Neural cell (in vitro differentiated cells): Measurements from ENCODE around the gene QDPR. TPM values are rescaled to one million over a fixed set of nuclear protein-coding genes. Genes with fewer than 3 reads are reported as not detected.

Experiments used
- H2AFZ ChIP-seq: fragments of 200-600, 300-800 bp; sonication (generic), shearing (Covaris generic); 2 replicates; pipeline ENCODE4 v1.6.0; 2014; ENCODE audit warnings: low read depth, mild to moderate bottlenecking, antibody characterized with exemption, low read length, moderate library complexity
- H3F3A ChIP-seq: fragments of 200-600 bp; shearing (Covaris generic); 2 replicates; pipeline ENCODE4 v1.6.1; 2016; ENCODE audit warnings: mild to moderate bottlenecking, moderate library complexity, mixed read lengths, antibody characterized with exemption, low read length; ENCODE audit not compliant: insufficient read depth, poor library complexity, severe bottlenecking
- H3K27ac ChIP-seq: fragments of 200-600, 300-800 bp; sonication (generic), shearing (Covaris generic); 2 replicates; pipeline ENCODE4 v1.5.1; 2014; ENCODE audit warnings: mild to moderate bottlenecking, low read length, moderate library complexity
- H3K27me3 ChIP-seq: fragments of 300-800, 200-600 bp; sonication (generic), shearing (Covaris generic); 2 replicates; pipeline ENCODE4 v1.6.0; 2014; ENCODE audit warnings: mild to moderate bottlenecking, low read depth, low read length, moderate library complexity; ENCODE audit not compliant: insufficient read depth
- H3K36me3 ChIP-seq: fragments of 300-800, 200-600 bp; sonication (generic), shearing (Covaris generic); 2 replicates; pipeline ENCODE4 v1.5.1; 2014; ENCODE audit warnings: mild to moderate bottlenecking, antibody characterized with exemption, low read length, moderate library complexity; ENCODE audit not compliant: insufficient read depth
- H3K4me2 ChIP-seq: fragments of 300-800, 200-600 bp; sonication (generic), shearing (Covaris generic); 2 replicates; pipeline ENCODE4 v1.6.0; 2014; ENCODE audit warnings: mild to moderate bottlenecking, low read length
- H3K4me3 ChIP-seq: fragments of 300-800, 200-600 bp; sonication (generic), shearing (Covaris generic); 2 replicates; pipeline ENCODE4 v1.5.1; 2014; ENCODE audit warnings: mild to moderate bottlenecking, low read length, moderate library complexity
- H3K79me2 ChIP-seq: fragments of 200-600 bp; shearing (Covaris generic); replicated peaks from 2 replicates; pipeline ENCODE4 v1.6.0; 2014; ENCODE audit warnings: mild to moderate bottlenecking, low read length, moderate library complexity; ENCODE audit not compliant: insufficient read depth
- H3K9ac ChIP-seq: fragments of 300-800, 200-600 bp; sonication (generic), shearing (Covaris generic); 2 replicates; pipeline ENCODE4 v1.6.1; 2016; ENCODE audit warnings: mild to moderate bottlenecking, low read length, mixed read lengths
- H3K9me2 ChIP-seq: fragments of 200-600 bp; shearing (Covaris generic); 2 replicates; pipeline ENCODE4 v1.6.1; 2016; ENCODE audit warnings: mild to moderate bottlenecking, low read length, mixed read lengths; ENCODE audit not compliant: insufficient read depth
- H3K9me3 ChIP-seq: fragments of 200-600, 300-800 bp; sonication (generic), shearing (Covaris generic); 2 replicates; pipeline ENCODE4 v1.6.1; 2016; ENCODE audit warnings: mild to moderate bottlenecking, mixed run types, low read length, moderate library complexity, mixed read lengths
- H4K20me1 ChIP-seq: fragments of 200-600 bp; shearing (Covaris generic); 2 replicates; pipeline ENCODE4 v1.6.1; 2016; ENCODE audit warnings: mild to moderate bottlenecking, mixed run types; ENCODE audit not compliant: insufficient read depth
- EP300 ChIP-seq: fragments of 450-650 bp; conservative IDR thresholded peaks from 2 replicates; pipeline ENCODE4 v1.6.1; 2014; ENCODE audit warnings: antibody characterized with exemption, mild to moderate bottlenecking, moderate library complexity; ENCODE audit not compliant: poor library complexity, severe bottlenecking
- EZH2 ChIP-seq: fragments of 200-600, 300-800 bp; shearing (Covaris generic), sonication (generic); IDR thresholded peaks from 2 replicates; pipeline ENCODE4 v1.6.1; 2014; ENCODE audit warnings: antibody characterized with exemption, low read length, borderline replicate concordance, mild to moderate bottlenecking; ENCODE audit not compliant: insufficient read depth, poor library complexity, severe bottlenecking
- MXI1 ChIP-seq: fragments of 450-650 bp; conservative IDR thresholded peaks from 2 replicates; pipeline ENCODE4 v1.6.1; 2014; ENCODE audit warnings: antibody characterized with exemption, mild to moderate bottlenecking; ENCODE audit not compliant: poor library complexity, severe bottlenecking
- POLR2AphosphoS5 ChIP-seq: IDR thresholded peaks from 2 replicates; pipeline ENCODE4 v1.6.1; 2012
- RAD21 ChIP-seq: fragments of 450-650 bp; conservative IDR thresholded peaks from 2 replicates; pipeline ENCODE4 v1.6.1; 2014; ENCODE audit warnings: antibody characterized with exemption, mild to moderate bottlenecking, moderate library complexity
- SMC3 ChIP-seq: fragments of 450-650 bp; conservative IDR thresholded peaks from 2 replicates; pipeline ENCODE4 v1.6.1; 2014; ENCODE audit warnings: antibody characterized with exemption, mild to moderate bottlenecking, moderate library complexity; ENCODE audit not compliant: poor library complexity
- TAF1 ChIP-seq: IDR thresholded peaks from 2 replicates; pipeline ENCODE4 v1.6.1; 2012; ENCODE audit warnings: low read depth
- polyA plus RNA-seq: library from polyadenylated mRNA; depleted of rRNA; stranded (reverse); fragments of >200 nt; gene quantifications from 2 replicates; pipeline ENCODE4 v1.2.3, GENCODE V29; 2014
- TF ChIP-seq, protein P1 (sequence below): IDR thresholded peaks from 2 replicates; pipeline ENCODE4 v1.6.1; 2012; ENCODE audit warnings: borderline replicate concordance
- TF ChIP-seq, protein P2 (sequence below): fragments of 450-650 bp; IDR thresholded peaks from 2 replicates; pipeline ENCODE4 v1.5.1; 2014; ENCODE audit warnings: antibody characterized with exemption, mild to moderate bottlenecking, moderate library complexity; ENCODE audit not compliant: poor library complexity, severe bottlenecking

QDPR gene
- polyA plus RNA-seq, 1 donor from 2014 or later = 37.3 TPM

DNA sequence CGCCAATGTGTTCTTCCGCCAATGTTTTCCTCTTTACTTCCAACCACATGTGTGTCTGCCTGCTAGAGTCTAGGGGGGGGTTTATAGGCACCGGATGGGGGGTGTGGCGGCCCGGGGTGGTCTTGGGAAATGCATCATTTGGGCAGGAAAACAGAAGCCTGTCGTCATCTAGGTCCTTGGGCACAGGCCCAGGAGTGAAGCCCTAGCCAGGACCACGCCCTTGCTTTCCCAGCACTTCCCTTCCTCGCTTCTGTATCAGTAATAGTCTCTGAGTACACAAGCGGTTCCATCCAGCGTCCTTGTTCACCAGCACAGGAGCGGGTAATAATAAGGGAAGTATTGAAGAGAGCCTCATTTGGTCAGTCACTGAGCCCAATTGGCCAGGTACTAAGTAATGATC, 74.5 kb downstream of the QDPR start:
- H3K9me2 ChIP-seq = no peaks in the 10 kb centered on the region
- H3K36me3 ChIP-seq = no peaks in the 10 kb centered on the region
- no peaks in the 10 kb centered on the region for H3K27me3 ChIP-seq
- no peaks in the 10 kb centered on the region for H3K9me3 ChIP-seq
- H3K79me2 ChIP-seq = no peaks in the 10 kb centered on the region
- no peak overlapping the region for H3K9ac ChIP-seq
- no peaks in the 10 kb centered on the region for H4K20me1 ChIP-seq
- no peak overlapping the region for H2AFZ ChIP-seq
- H3K27ac ChIP-seq = no peak overlapping the region
- H3F3A ChIP-seq = no peaks in the 10 kb centered on the region
- TF ChIP-seq POLR2AphosphoS5 = no peak
- no peak for TF ChIP-seq EP300
- no peak for TF ChIP-seq SMC3
- TF ChIP-seq MXI1 = no peak
- TF ChIP-seq TAF1 = no peak
- no peak for TF ChIP-seq RAD21
- TF ChIP-seq, protein P1, sequence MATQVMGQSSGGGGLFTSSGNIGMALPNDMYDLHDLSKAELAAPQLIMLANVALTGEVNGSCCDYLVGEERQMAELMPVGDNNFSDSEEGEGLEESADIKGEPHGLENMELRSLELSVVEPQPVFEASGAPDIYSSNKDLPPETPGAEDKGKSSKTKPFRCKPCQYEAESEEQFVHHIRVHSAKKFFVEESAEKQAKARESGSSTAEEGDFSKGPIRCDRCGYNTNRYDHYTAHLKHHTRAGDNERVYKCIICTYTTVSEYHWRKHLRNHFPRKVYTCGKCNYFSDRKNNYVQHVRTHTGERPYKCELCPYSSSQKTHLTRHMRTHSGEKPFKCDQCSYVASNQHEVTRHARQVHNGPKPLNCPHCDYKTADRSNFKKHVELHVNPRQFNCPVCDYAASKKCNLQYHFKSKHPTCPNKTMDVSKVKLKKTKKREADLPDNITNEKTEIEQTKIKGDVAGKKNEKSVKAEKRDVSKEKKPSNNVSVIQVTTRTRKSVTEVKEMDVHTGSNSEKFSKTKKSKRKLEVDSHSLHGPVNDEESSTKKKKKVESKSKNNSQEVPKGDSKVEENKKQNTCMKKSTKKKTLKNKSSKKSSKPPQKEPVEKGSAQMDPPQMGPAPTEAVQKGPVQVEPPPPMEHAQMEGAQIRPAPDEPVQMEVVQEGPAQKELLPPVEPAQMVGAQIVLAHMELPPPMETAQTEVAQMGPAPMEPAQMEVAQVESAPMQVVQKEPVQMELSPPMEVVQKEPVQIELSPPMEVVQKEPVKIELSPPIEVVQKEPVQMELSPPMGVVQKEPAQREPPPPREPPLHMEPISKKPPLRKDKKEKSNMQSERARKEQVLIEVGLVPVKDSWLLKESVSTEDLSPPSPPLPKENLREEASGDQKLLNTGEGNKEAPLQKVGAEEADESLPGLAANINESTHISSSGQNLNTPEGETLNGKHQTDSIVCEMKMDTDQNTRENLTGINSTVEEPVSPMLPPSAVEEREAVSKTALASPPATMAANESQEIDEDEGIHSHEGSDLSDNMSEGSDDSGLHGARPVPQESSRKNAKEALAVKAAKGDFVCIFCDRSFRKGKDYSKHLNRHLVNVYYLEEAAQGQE = no peak
- TF ChIP-seq, protein P2, sequence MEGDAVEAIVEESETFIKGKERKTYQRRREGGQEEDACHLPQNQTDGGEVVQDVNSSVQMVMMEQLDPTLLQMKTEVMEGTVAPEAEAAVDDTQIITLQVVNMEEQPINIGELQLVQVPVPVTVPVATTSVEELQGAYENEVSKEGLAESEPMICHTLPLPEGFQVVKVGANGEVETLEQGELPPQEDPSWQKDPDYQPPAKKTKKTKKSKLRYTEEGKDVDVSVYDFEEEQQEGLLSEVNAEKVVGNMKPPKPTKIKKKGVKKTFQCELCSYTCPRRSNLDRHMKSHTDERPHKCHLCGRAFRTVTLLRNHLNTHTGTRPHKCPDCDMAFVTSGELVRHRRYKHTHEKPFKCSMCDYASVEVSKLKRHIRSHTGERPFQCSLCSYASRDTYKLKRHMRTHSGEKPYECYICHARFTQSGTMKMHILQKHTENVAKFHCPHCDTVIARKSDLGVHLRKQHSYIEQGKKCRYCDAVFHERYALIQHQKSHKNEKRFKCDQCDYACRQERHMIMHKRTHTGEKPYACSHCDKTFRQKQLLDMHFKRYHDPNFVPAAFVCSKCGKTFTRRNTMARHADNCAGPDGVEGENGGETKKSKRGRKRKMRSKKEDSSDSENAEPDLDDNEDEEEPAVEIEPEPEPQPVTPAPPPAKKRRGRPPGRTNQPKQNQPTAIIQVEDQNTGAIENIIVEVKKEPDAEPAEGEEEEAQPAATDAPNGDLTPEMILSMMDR = no peak
- TF ChIP-seq EZH2 = no peak
- no peak overlapping the region for H3K4me3 ChIP-seq
- H3K4me2 ChIP-seq = no peak overlapping the region

DNA sequence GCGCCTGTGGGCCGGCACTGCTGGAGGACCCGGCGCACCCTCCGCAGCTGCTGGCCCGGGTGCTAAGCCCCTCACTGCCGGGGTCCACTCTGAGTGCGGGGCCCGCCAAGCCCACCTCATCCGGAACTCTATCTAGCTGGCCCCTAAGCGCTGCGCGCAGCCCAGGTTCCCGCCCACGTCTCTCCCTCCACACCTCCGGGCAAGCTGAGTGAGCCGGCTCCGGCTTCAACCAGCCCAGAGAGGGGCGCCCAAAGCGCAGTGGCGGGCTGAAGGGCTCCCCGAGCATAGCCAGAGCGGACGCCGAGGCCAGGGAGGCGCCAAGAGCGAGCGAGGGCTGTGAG, 75.2 kb downstream of the QDPR start:
- TF ChIP-seq SMC3 (no peak), TAF1 (no peak), RAD21 (no peak), MXI1 (no peak), POLR2AphosphoS5 (no peak), EP300 (no peak), EZH2 (no peak)
- TF ChIP-seq, protein P2 = no peak
- TF ChIP-seq, protein P1 = no peak
- Histone ChIP-seq H3K79me2 (no peaks in the 10 kb centered on the region), H3F3A (no peaks in the 10 kb centered on the region), H3K9ac (no peak overlapping the region), H3K4me3 (no peak overlapping the region), H3K27me3 (no peaks in the 10 kb centered on the region), H3K9me3 (no peaks in the 10 kb centered on the region), H3K36me3 (no peaks in the 10 kb centered on the region), H4K20me1 (no peaks in the 10 kb centered on the region), H3K9me2 (no peaks in the 10 kb centered on the region), H3K4me2 (no peak overlapping the region), H3K27ac (no peak overlapping the region), H2AFZ (no peak overlapping the region)
